Measurements from ENCODE around the gene OBP2A.

DNA sequence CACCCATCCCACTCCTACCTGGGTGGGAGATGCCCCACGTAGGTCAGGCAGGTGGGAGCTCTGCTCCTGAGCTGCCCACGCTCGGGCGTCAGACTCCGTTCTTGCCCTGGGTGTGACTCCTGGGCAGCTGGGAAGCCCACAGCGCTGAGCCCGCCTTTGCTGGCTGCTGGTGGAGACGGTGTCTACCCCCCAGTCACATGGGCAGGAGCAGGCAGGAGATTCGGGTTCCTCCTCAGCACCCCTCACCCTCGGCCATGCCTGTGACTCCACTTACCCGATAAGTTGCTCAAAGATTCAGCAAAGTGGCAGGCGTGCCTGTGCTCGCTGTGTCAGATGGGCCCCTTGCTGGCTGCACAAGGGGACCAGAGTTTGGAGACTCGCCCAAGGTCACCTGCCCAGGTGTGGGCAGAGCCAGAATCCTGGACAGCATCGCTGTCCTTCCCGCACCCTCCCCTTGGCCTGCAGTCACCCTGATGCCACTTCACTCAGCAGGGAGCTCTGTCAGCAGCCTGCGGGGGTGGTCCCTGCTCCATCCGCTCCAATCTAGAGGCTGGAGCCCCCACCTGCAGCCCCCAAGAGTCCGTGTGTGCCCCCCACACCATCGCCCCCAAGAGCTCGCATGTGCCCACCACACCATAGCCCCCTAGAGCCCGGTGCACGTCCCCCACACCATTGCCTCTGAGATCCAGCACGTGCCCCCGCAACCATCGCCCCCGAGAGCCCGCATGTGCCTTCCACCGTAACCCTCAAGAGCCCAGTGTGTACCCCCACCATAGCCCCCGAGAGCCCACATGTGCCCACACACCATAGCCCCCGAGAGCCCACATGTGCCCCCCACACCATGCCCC lies 20.5 kb upstream of the OBP2A start:
- TF ChIP-seq, protein P1, sequence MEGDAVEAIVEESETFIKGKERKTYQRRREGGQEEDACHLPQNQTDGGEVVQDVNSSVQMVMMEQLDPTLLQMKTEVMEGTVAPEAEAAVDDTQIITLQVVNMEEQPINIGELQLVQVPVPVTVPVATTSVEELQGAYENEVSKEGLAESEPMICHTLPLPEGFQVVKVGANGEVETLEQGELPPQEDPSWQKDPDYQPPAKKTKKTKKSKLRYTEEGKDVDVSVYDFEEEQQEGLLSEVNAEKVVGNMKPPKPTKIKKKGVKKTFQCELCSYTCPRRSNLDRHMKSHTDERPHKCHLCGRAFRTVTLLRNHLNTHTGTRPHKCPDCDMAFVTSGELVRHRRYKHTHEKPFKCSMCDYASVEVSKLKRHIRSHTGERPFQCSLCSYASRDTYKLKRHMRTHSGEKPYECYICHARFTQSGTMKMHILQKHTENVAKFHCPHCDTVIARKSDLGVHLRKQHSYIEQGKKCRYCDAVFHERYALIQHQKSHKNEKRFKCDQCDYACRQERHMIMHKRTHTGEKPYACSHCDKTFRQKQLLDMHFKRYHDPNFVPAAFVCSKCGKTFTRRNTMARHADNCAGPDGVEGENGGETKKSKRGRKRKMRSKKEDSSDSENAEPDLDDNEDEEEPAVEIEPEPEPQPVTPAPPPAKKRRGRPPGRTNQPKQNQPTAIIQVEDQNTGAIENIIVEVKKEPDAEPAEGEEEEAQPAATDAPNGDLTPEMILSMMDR (IDR thresholded peaks at IDR 0.05 in 2 of 3, conservative IDR thresholded peaks at IDR 0.05 in 1 of 3; ENCODE audit: control insufficient read depth in 2 of 3, extremely low read depth in 1 of 3, insufficient read depth in 1 of 3, low read depth in 3 of 3, low read length in 3 of 3) = no peak
- TF ChIP-seq FOXK2 (IDR thresholded peaks at IDR 0.05) = no peak
- no peak for TF ChIP-seq YY1 (IDR thresholded peaks at IDR 0.05; ENCODE audit: low read depth, low read length)
- no peak for TF ChIP-seq ZNF384 (IDR thresholded peaks at IDR 0.05; ENCODE audit: borderline replicate concordance, low read depth, low read length)
- no peak for TF ChIP-seq IKZF1 (conservative IDR thresholded peaks at IDR 0.05)

Measured in GM12878 (cell line).